K562 (cell line): ENCODE results near the gene ENPP7. TPM values are rescaled to one million over a fixed set of nuclear protein-coding genes. Genes with fewer than 3 reads are reported as not detected.

ENCODE experiments used
- BRCA1 ChIP-seq, 2 experiments: fragments of 450-650 bp in 1 of 2; sonication (generic) in 1 of 2; formaldehyde crosslinking in 1 of 2; IDR thresholded peaks; 2 replicates each; pipeline versions ENCODE4 v1.5.0 to v1.6.1; 2017 to 2020; ENCODE audit warnings: mild to moderate bottlenecking in 1 of 2, missing genetic modification reagents in 1 of 2
- CREM ChIP-seq: IDR thresholded peaks from 2 replicates; pipeline ENCODE4 v1.6.1; 2014; ENCODE audit warnings: antibody characterized with exemption, low read depth
- EP400 ChIP-seq: fragments of 450-650 bp; IDR thresholded peaks from 2 replicates; pipeline ENCODE4 v1.6.1; 2017; ENCODE audit warnings: antibody characterized with exemption, mild to moderate bottlenecking, moderate library complexity
- EWSR1 ChIP-seq: fragments of 450-650 bp; IDR thresholded peaks from 2 replicates; pipeline ENCODE4 v1.6.1; 2018; ENCODE audit warnings: borderline replicate concordance, mild to moderate bottlenecking, low read depth, moderate library complexity; ENCODE audit not compliant: partially characterized antibody
- FIP1L1 ChIP-seq: fragments of 200-400 bp; formaldehyde crosslinking; IDR thresholded peaks from 2 replicates; pipeline ENCODE4 v1.6.1; 2018; ENCODE audit warnings: mild to moderate bottlenecking, low read depth, low read length; ENCODE audit not compliant: poor library complexity, severe bottlenecking
- FOXM1 ChIP-seq, 2 experiments: fragments of 450-650 bp in 1 of 2; sonication (generic) in 1 of 2; formaldehyde crosslinking in 1 of 2; IDR thresholded peaks; 2 replicates each; pipeline versions ENCODE4 v1.6.1 to v1.9.0; 2017 to 2022; ENCODE audit warnings: low read depth in 2 of 2, mild to moderate bottlenecking in 2 of 2, missing genetic modification reagents in 1 of 2, moderate library complexity in 1 of 2
- GABPA ChIP-seq: fragments of 200-800 bp; sonication (Bioruptor generic); conservative IDR thresholded peaks from 2 replicates; pipeline ENCODE4 v1.6.1; 2016; ENCODE audit warnings: low read depth, missing genetic modification characterization, missing compliant biosample characterization
- GTF2F1 ChIP-seq: IDR thresholded peaks from 2 replicates; pipeline ENCODE4 v1.6.1; 2011; ENCODE audit warnings: low read depth, low read length, improper control_type of control experiment
- LARP7 ChIP-seq: fragments of 450-650 bp; IDR thresholded peaks from 2 replicates; pipeline ENCODE4 v1.6.1; 2016
- MECOM ChIP-seq: fragments of 250-450 bp; sonication (Bioruptor Pico); IDR thresholded peaks from 2 replicates; pipeline ENCODE4 v1.8.0; 2022; ENCODE audit warnings: inconsistent platforms
- PTRF ChIP-seq: fragments of 450-650 bp; IDR thresholded peaks from 2 replicates; pipeline ENCODE4 v1.6.1; 2016; ENCODE audit warnings: mild to moderate bottlenecking, missing genetic modification characterization, missing compliant biosample characterization
- SIX5 ChIP-seq, 2 experiments: IDR thresholded peaks; 2 replicates each; pipeline ENCODE4 v1.6.1; 2011; ENCODE audit warnings: low read length in 2 of 2, borderline replicate concordance in 1 of 2, low read depth in 1 of 2, mild to moderate bottlenecking in 1 of 2, moderate library complexity in 1 of 2; ENCODE audit not compliant: insufficient read depth in 1 of 2
- TAF15 ChIP-seq: fragments of 200-400 bp; formaldehyde crosslinking; IDR thresholded peaks from 2 replicates; pipeline ENCODE4 v1.6.1; 2017; ENCODE audit warnings: mild to moderate bottlenecking, low read depth, low read length, moderate library complexity
- ZNF316 ChIP-seq: fragments of 450-650 bp; IDR thresholded peaks from 2 replicates; pipeline ENCODE4 v1.6.1; 2016
- ZNF586 ChIP-seq: fragments of 450-650 bp; formaldehyde crosslinking; conservative IDR thresholded peaks from 2 replicates; pipeline ENCODE4 v1.4.0; 2020; ENCODE audit warnings: mild to moderate bottlenecking, moderate library complexity
- ZNF696 ChIP-seq: fragments of 250-450 bp; sonication (Bioruptor Pico); conservative IDR thresholded peaks from 2 replicates; pipeline ENCODE4 v1.4.0; 2020; ENCODE audit warnings: mild to moderate bottlenecking, moderate library complexity
- polyA plus RNA-seq, 8 experiments: library from polyadenylated mRNA; depleted of rRNA in 4 of 8; stranded (reverse) in 5 of 8; unstranded in 3 of 8; fragments of >200 nt; fragmentation: Nextera tagmentation in 2 of 8; fragmentation: Illumina TruSeq in 1 of 8; extraction: Ambion mirVana in 2 of 8; extraction: Trizol in 1 of 8; gene quantifications; 2 replicates each; pipeline versions ENCODE4 v1.2.1 to v1.2.3, GENCODE V29; 2011 to 2014; ENCODE audit warnings: inconsistent platforms in 1 of 8, missing spikeins in 1 of 8
- total RNA-seq, 7 experiments: library from RNA; depleted of rRNA in 6 of 7; stranded (reverse); fragments of >200 nt in 6 of 7; fragmentation: Illumina TruSeq in 2 of 7; extraction: Trizol in 2 of 7; gene quantifications; 2 replicates each; pipeline versions ENCODE4 v1.2.1 to v1.2.3, GENCODE V29; 2011 to 2021; ENCODE audit warnings: low replicate concordance in 1 of 7
- TF ChIP-seq, protein P1 (sequence below): fragments of 450-650 bp; IDR thresholded peaks from 2 replicates; pipeline ENCODE4 v1.7.1; 2018; ENCODE audit warnings: mild to moderate bottlenecking, low read depth; ENCODE audit not compliant: partially characterized antibody
- TF ChIP-seq, protein P2 (sequence below), 2 experiments: fragments of 450-650 bp in 1 of 2; sonication (generic) in 1 of 2; formaldehyde crosslinking; conservative IDR thresholded peaks; 2 replicates each; pipeline versions ENCODE4 v1.4.0 to v1.8.1; 2020 to 2022; ENCODE audit warnings: mild to moderate bottlenecking in 1 of 2, missing genetic modification reagents in 1 of 2
- TF ChIP-seq, protein P3 (sequence below): fragments of 150-350 bp; IDR thresholded peaks from 2 replicates; pipeline ENCODE4 v1.6.1; 2014; ENCODE audit warnings: low read depth, mild to moderate bottlenecking, low read length, borderline replicate concordance

The ENPP7 gene
- total and polyA plus RNA-seq, 9 of the 15 experiments (the other 6 are each of a cell fraction or from before 2014, with no cell fraction given), result not detected

DNA sequence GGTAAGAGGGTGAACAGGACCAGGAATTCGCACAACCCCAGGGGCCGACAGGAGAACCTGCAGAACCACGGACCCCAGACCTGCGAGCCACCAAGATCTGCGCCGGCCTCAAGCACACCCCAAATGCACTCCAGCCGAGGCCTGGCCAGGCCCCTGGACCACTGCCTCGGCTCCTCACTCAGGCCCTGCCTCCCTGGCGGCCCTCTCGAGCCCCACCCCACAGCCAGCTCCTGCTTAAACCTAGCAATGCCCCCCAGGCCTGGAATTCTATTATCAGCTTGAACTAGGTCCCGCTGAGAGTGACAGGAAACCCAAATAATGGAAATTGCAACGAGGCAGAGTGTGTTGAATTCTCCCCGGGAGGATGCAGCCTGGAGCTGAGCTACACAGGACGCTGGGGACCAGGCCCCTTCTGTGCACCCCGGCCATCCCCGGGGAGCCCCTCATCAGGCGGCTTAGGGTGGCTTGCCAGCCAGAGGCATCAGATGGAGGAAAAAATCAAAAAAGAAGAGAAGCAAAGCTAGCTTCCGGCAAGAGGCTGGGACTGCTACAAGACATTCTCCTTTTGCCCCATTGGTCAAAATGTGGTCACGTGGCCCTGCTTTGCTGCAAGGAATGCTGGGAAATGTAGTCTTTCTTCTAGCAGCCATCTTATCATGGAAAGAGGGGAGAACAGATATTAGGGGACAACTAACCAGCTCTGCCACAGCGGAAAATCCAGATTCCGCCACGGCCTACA lies 2.4 kb upstream of the ENPP7 start (continued):
- TF ChIP-seq TAF15, result no peak
- TF ChIP-seq FOXM1 (IDR thresholded peaks at IDR 0.05; ENCODE audit: low read depth), result no peak
- no peak for TF ChIP-seq FOXM1 (CRISPR knock-in tag; IDR thresholded peaks at IDR 0.05; ENCODE audit: low read depth)
- no peak for TF ChIP-seq MECOM (CRISPR knock-in tag)
- no peak for TF ChIP-seq ZNF316
- no peak for TF ChIP-seq GTF2F1
- TF ChIP-seq FIP1L1, result no peak
- TF ChIP-seq, protein P1, sequence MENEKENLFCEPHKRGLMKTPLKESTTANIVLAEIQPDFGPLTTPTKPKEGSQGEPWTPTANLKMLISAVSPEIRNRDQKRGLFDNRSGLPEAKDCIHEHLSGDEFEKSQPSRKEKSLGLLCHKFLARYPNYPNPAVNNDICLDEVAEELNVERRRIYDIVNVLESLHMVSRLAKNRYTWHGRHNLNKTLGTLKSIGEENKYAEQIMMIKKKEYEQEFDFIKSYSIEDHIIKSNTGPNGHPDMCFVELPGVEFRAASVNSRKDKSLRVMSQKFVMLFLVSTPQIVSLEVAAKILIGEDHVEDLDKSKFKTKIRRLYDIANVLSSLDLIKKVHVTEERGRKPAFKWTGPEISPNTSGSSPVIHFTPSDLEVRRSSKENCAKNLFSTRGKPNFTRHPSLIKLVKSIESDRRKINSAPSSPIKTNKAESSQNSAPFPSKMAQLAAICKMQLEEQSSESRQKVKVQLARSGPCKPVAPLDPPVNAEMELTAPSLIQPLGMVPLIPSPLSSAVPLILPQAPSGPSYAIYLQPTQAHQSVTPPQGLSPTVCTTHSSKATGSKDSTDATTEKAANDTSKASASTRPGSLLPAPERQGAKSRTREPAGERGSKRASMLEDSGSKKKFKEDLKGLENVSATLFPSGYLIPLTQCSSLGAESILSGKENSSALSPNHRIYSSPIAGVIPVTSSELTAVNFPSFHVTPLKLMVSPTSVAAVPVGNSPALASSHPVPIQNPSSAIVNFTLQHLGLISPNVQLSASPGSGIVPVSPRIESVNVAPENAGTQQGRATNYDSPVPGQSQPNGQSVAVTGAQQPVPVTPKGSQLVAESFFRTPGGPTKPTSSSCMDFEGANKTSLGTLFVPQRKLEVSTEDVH, result no peak
- no peak for TF ChIP-seq BRCA1 (IDR thresholded peaks at IDR 0.05)
- TF ChIP-seq BRCA1 (CRISPR knock-in tag; IDR thresholded peaks at IDR 0.05), result no peak
- TF ChIP-seq CREM, result peak; percentile 65
- peak; percentile 37; the same call in 1 of the 2 replicates for TF ChIP-seq GABPA
- no peak for TF ChIP-seq ZNF586 (CRISPR knock-in tag)
- no peak for TF ChIP-seq EWSR1
- no peak for TF ChIP-seq LARP7
- peak; percentile 87 to 91 for TF ChIP-seq SIX5 (IDR thresholded peaks at IDR 0.05; ENCODE audit: borderline replicate concordance in 1 of 2, insufficient read depth in 1 of 2, low read depth in 1 of 2, low read length in 2 of 2)
- TF ChIP-seq, protein P2, sequence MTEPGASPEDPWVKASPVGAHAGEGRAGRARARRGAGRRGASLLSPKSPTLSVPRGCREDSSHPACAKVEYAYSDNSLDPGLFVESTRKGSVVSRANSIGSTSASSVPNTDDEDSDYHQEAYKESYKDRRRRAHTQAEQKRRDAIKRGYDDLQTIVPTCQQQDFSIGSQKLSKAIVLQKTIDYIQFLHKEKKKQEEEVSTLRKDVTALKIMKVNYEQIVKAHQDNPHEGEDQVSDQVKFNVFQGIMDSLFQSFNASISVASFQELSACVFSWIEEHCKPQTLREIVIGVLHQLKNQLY (CRISPR knock-in tag; conservative IDR thresholded peaks at IDR 0.05), result no peak
- no peak for TF ChIP-seq EP400
- TF ChIP-seq, protein P3, sequence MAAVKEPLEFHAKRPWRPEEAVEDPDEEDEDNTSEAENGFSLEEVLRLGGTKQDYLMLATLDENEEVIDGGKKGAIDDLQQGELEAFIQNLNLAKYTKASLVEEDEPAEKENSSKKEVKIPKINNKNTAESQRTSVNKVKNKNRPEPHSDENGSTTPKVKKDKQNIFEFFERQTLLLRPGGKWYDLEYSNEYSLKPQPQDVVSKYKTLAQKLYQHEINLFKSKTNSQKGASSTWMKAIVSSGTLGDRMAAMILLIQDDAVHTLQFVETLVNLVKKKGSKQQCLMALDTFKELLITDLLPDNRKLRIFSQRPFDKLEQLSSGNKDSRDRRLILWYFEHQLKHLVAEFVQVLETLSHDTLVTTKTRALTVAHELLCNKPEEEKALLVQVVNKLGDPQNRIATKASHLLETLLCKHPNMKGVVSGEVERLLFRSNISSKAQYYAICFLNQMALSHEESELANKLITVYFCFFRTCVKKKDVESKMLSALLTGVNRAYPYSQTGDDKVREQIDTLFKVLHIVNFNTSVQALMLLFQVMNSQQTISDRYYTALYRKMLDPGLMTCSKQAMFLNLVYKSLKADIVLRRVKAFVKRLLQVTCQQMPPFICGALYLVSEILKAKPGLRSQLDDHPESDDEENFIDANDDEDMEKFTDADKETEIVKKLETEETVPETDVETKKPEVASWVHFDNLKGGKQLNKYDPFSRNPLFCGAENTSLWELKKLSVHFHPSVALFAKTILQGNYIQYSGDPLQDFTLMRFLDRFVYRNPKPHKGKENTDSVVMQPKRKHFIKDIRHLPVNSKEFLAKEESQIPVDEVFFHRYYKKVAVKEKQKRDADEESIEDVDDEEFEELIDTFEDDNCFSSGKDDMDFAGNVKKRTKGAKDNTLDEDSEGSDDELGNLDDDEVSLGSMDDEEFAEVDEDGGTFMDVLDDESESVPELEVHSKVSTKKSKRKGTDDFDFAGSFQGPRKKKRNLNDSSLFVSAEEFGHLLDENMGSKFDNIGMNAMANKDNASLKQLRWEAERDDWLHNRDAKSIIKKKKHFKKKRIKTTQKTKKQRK, result no peak
- no peak for TF ChIP-seq ZNF696 (CRISPR knock-in tag)
- no peak for TF ChIP-seq PTRF (tag)
